GM12873 (cell line): Measurements from ENCODE around the gene WBP11.

Source experiments
- CTCF ChIP-seq: IDR thresholded peaks from 2 replicates; pipeline ENCODE4 v1.5.1; 2012; ENCODE audit warnings: low read depth, mild to moderate bottlenecking, moderate library complexity, low read length, control low read depth; ENCODE audit not compliant: insufficient read depth; ENCODE audit errors: missing control alignments

WBP11 gene

GRCh38 chr12:14825256-14825655, 22.0 kb upstream of the WBP11 start:
- TF ChIP-seq CTCF: no peak

GRCh38 chr12:14824012-14824634, 20.8 kb upstream of the WBP11 start:
- TF ChIP-seq CTCF: no peak

- TF ChIP-seq CTCF: no peak
These were observed 10.7 kb upstream of the WBP11 start, which contains the start of gene SMCO3 for GRCh38 chr12:14814014-14814413. TSS of gene SMCO3 (minus strand) at chr12:14814182. CDS start at chr12:14806680, 7,502 bp downstream.

GRCh38 chr12:14811486-14811885, 8.2 kb upstream of the WBP11 start:
- no peak for TF ChIP-seq CTCF

GRCh38 chr12:14810953-14811483, 7.7 kb upstream of the WBP11 start:
- TF ChIP-seq CTCF: peak; percentile 11

- TF ChIP-seq CTCF: no peak
These were observed 7.1 kb upstream of the WBP11 start for GRCh38 chr12:14810167-14810952.

GRCh38 chr12:14803830-14804160, 517 bp upstream of the WBP11 start:
- TF ChIP-seq CTCF: no peak
